HEK293 (cell line): ENCODE measurements around the gene RNF10.

Source experiments
- CTCF ChIA-PET: fragments of 350-600 bp; formaldehyde crosslinking; extraction: SDS; loops from one replicate; lab custom pipeline; 2021; ENCODE audit warnings: antibody characterized with exemption; lab: Yijun Ruan, JAX
- POLR2A ChIA-PET: fragments of 300-600 bp; formaldehyde crosslinking; extraction: SDS; loops from one replicate; lab custom pipeline; 2020; ENCODE audit warnings: antibody characterized with exemption, inconsistent platforms; lab: Yijun Ruan, JAX
- H3K27ac ChIP-seq: fragments of 200-500 bp; sonication (Bioruptor generic); 2 replicates; pipeline ENCODE4 v1.5.1; 2014; ENCODE audit warnings: low read depth, low read length, control low read depth, inconsistent platforms; ENCODE audit errors: extremely low read depth
- H3K36me3 ChIP-seq, 2 experiments: fragments of 200-500 bp in 1 of 2; sonication (Bioruptor generic) in 1 of 2; 1 replicate in 1 of 2; 2 replicates in 1 of 2; pipeline ENCODE4 v1.5.1; 2014 to 2017; ENCODE audit warnings: inconsistent platforms in 2 of 2, low read length in 2 of 2; ENCODE audit not compliant: control insufficient read depth in 2 of 2, insufficient read depth in 1 of 2
- H3K4me1 ChIP-seq: fragments of 200-500 bp; sonication (Bioruptor generic); 2 replicates; pipeline ENCODE4 v1.5.1; 2014; ENCODE audit warnings: mild to moderate bottlenecking, low read length, inconsistent platforms; ENCODE audit not compliant: control insufficient read depth, insufficient read depth
- H3K4me3 ChIP-seq: 2 replicates; pipeline ENCODE4 v1.5.1; 2011; ENCODE audit warnings: low read depth, mild to moderate bottlenecking, control low read depth, low read length, moderate library complexity
- H3K9me3 ChIP-seq: fragments of 200-500 bp; sonication (Bioruptor generic); 2 replicates; pipeline ENCODE4 v1.5.1; 2014; ENCODE audit warnings: low read depth, low read length, inconsistent platforms; ENCODE audit not compliant: control insufficient read depth, insufficient read depth
- BCL6B ChIP-seq: fragments of 450-650 bp; formaldehyde crosslinking; IDR thresholded peaks from 2 replicates; pipeline ENCODE4 v1.5.1; 2017; ENCODE audit warnings: missing biosample characterization, missing genetic modification characterization
- CTCF ChIP-seq: fragments of 450-650 bp; formaldehyde crosslinking; IDR thresholded peaks from 2 replicates; pipeline ENCODE4 v1.5.1; 2016; ENCODE audit warnings: missing biosample characterization, missing genetic modification characterization
- ELK4 ChIP-seq: IDR thresholded peaks from 2 replicates; pipeline ENCODE4 v1.6.1; 2011; ENCODE audit warnings: mild to moderate bottlenecking, low read depth, low read length, borderline replicate concordance
- IKZF3 ChIP-seq: fragments of 450-650 bp; IDR thresholded peaks from 2 replicates; pipeline ENCODE4 v1.5.0; 2018; ENCODE audit warnings: missing biosample characterization, mild to moderate bottlenecking, missing genetic modification characterization, moderate library complexity
- PRDM1 ChIP-seq: fragments of 450-650 bp; formaldehyde crosslinking; IDR thresholded peaks from 2 replicates; pipeline ENCODE4; 2016; ENCODE audit warnings: missing biosample characterization, missing genetic modification characterization
- ZBTB21 ChIP-seq: fragments of 450-650 bp; formaldehyde crosslinking; IDR thresholded peaks from 2 replicates; pipeline ENCODE4 v1.5.1; 2017; ENCODE audit warnings: missing biosample characterization, missing genetic modification characterization
- ZEB2 ChIP-seq: fragments of 450-650 bp; formaldehyde crosslinking; IDR thresholded peaks from 2 replicates; pipeline ENCODE4 v1.5.1; 2016; ENCODE audit warnings: missing biosample characterization, missing genetic modification characterization
- ZFP37 ChIP-seq: fragments of 450-650 bp; formaldehyde crosslinking; IDR thresholded peaks from 2 replicates; pipeline ENCODE4 v1.5.1; 2016; ENCODE audit warnings: missing biosample characterization, missing genetic modification characterization
- ZNF132 ChIP-seq: fragments of 450-650 bp; formaldehyde crosslinking; IDR thresholded peaks from 2 replicates; pipeline ENCODE4 v1.5.1; 2017; ENCODE audit warnings: missing biosample characterization, missing genetic modification characterization, borderline replicate concordance
- ZNF223 ChIP-seq: fragments of 450-650 bp; formaldehyde crosslinking; IDR thresholded peaks from 2 replicates; pipeline ENCODE4 v1.5.1; 2016; ENCODE audit warnings: missing biosample characterization, missing genetic modification characterization
- ZNF23 ChIP-seq: fragments of 450-650 bp; formaldehyde crosslinking; IDR thresholded peaks from 2 replicates; pipeline ENCODE4 v1.5.1; 2016; ENCODE audit warnings: missing biosample characterization, missing genetic modification characterization, borderline replicate concordance
- ZNF248 ChIP-seq: fragments of 450-650 bp; formaldehyde crosslinking; IDR thresholded peaks from 2 replicates; pipeline ENCODE4 v1.5.1; 2017; ENCODE audit warnings: missing biosample characterization, missing genetic modification characterization
- ZNF274 ChIP-seq, 2 experiments: fragments of 200-500 bp in 1 of 2; fragments of 450-650 bp in 1 of 2; sonication (Bioruptor generic) in 1 of 2; formaldehyde crosslinking in 1 of 2; IDR thresholded peaks; 2 replicates each; pipeline versions ENCODE4 v1.5.1 to v1.6.1; 2014 to 2016; ENCODE audit warnings: borderline replicate concordance in 1 of 2, inconsistent platforms in 1 of 2, low read length in 1 of 2, missing biosample characterization in 1 of 2, missing genetic modification characterization in 1 of 2
- ZNF302 ChIP-seq: fragments of 450-650 bp; formaldehyde crosslinking; IDR thresholded peaks from 2 replicates; pipeline ENCODE4 v1.5.1; 2016; ENCODE audit warnings: missing biosample characterization, missing genetic modification characterization, low read depth
- ZNF366 ChIP-seq: fragments of 450-650 bp; formaldehyde crosslinking; conservative IDR thresholded peaks from 2 replicates; pipeline ENCODE4 v1.5.1; 2016; ENCODE audit warnings: missing biosample characterization, missing genetic modification characterization
- ZNF398 ChIP-seq: fragments of 450-650 bp; formaldehyde crosslinking; IDR thresholded peaks from 2 replicates; pipeline ENCODE4 v1.5.1; 2017; ENCODE audit warnings: missing biosample characterization, missing genetic modification characterization
- ZNF488 ChIP-seq: fragments of 450-650 bp; formaldehyde crosslinking; IDR thresholded peaks from 2 replicates; pipeline ENCODE4 v1.5.1; 2016; ENCODE audit warnings: missing biosample characterization, missing genetic modification characterization
- ZNF510 ChIP-seq: fragments of 450-650 bp; formaldehyde crosslinking; IDR thresholded peaks from 2 replicates; pipeline ENCODE4 v1.5.1; 2018; ENCODE audit warnings: mild to moderate bottlenecking, missing genetic modification characterization, missing biosample characterization; ENCODE audit not compliant: insufficient replicate concordance
- ZNF561 ChIP-seq: fragments of 450-650 bp; IDR thresholded peaks from 2 replicates; pipeline ENCODE4 v1.5.1; 2018; ENCODE audit warnings: missing biosample characterization, missing genetic modification characterization, borderline replicate concordance
- ZNF600 ChIP-seq: fragments of 450-650 bp; formaldehyde crosslinking; IDR thresholded peaks from 2 replicates; pipeline ENCODE4 v1.5.1; 2016; ENCODE audit warnings: missing biosample characterization, missing genetic modification characterization
- ZNF623 ChIP-seq: fragments of 450-650 bp; formaldehyde crosslinking; IDR thresholded peaks from 2 replicates; pipeline ENCODE4 v1.5.1; 2016; ENCODE audit warnings: missing biosample characterization, missing genetic modification characterization
- ZNF843 ChIP-seq: fragments of 450-650 bp; formaldehyde crosslinking; IDR thresholded peaks from 2 replicates; pipeline ENCODE4 v1.5.1; 2016; ENCODE audit warnings: missing biosample characterization, missing genetic modification characterization
- ZXDB ChIP-seq: fragments of 450-650 bp; formaldehyde crosslinking; IDR thresholded peaks from 2 replicates; pipeline ENCODE4 v1.5.1; 2016; ENCODE audit warnings: missing biosample characterization, missing genetic modification characterization

The RNF10 gene

GRCh38 chr12:120528861-120529525 lies 5.2 kb upstream of the RNF10 start, which contains the start of gene COQ5 (continued):
- TF ChIP-seq ZNF366, result peak; percentile 43
- peak; percentile 93 for TF ChIP-seq ZBTB21 (tag by site-specific recombination)
- no peak for TF ChIP-seq BCL6B
- TF ChIP-seq ZXDB, result peak; percentile 90
- no peak for TF ChIP-seq ZNF132 (tag by site-specific recombination)
- peak; percentile 62; the same call in 1 of the 2 replicates for TF ChIP-seq ZNF561 (tag by site-specific recombination)
- TF ChIP-seq ZNF23 (tag by site-specific recombination), result no peak
- TF ChIP-seq ZNF223 (tag by site-specific recombination), result peak; percentile 89
- peak; percentile 83; the same call in 1 of the 2 replicates for TF ChIP-seq ZFP37 (tag by site-specific recombination)

GRCh38 chr12:120529641-120530417 lies 4.3 kb upstream of the RNF10 start:
- ChIA-PET POLR2A (interaction anchor here (1.7 to 2.0 kb wide), 2 partner anchors 33 to 52 kb away, joined by 8 to 26 read pairs; partner anchors contain the start of genes DYNLL1 and POP5), CTCF (interaction anchor here (0.5 kb wide), 1 partner anchor 329 kb away, joined by 3 read pairs; the partner anchor contains the start of gene RPLP0)
- peak overlapping the region; percentile 69; the same call in 1 of the 2 replicates for H3K27ac ChIP-seq
- H3K36me3 ChIP-seq, result no peaks in the 10 kb centered on the region
- H3K4me1 ChIP-seq, result no peaks in the 10 kb centered on the region
- no peaks in the 10 kb centered on the region for H3K9me3 ChIP-seq
- peak overlapping the region; percentile 99 for H3K4me3 ChIP-seq
- peak; percentile 85 for TF ChIP-seq ZNF600 (tag by site-specific recombination)
- no peak for TF ChIP-seq ELK4
- TF ChIP-seq ZNF248, result no peak
- TF ChIP-seq ZNF623, result no peak
- TF ChIP-seq ZNF398 (tag by site-specific recombination), result no peak
- no peak for TF ChIP-seq CTCF (tag by site-specific recombination)
- TF ChIP-seq ZNF843, result 0 out of 2 replicates have a peak, but pooled peaks have one; percentile 12
- peak; percentile 91 for TF ChIP-seq PRDM1 (tag by site-specific recombination)
- TF ChIP-seq ZNF302 (tag by site-specific recombination), result no peak
- peak; percentile 47; the same call in 1 of the 2 replicates for TF ChIP-seq ZNF366
- TF ChIP-seq ZNF510 (tag by site-specific recombination), result no peak
- no peak for TF ChIP-seq ZNF274 (IDR thresholded peaks at IDR 0.05; ENCODE audit: low read length)
- TF ChIP-seq ZNF274 (tag by site-specific recombination; IDR thresholded peaks at IDR 0.05; ENCODE audit: borderline replicate concordance), result no peak
- 0 out of 2 replicates have a peak, but pooled peaks have one; percentile 40 for TF ChIP-seq ZNF488 (tag by site-specific recombination)
- peak; percentile 34; the same call in 1 of the 2 replicates for TF ChIP-seq IKZF3 (tag by site-specific recombination)
- 0 out of 2 replicates have a peak, but pooled peaks have one; percentile 12 for TF ChIP-seq ZEB2 (tag by site-specific recombination)
